K562 (cell line): ENCODE measurements around the gene PPP3CB. TPM values are rescaled to one million over a fixed set of nuclear protein-coding genes. Genes with fewer than 3 reads are reported as not detected.

Experiments
- BCOR ChIP-seq: fragments of 450-650 bp; IDR thresholded peaks from 2 replicates; pipeline ENCODE4 v1.6.1; 2016
- BRD4 ChIP-seq: fragments of 200-600 bp; sonication (generic); IDR thresholded peaks from 2 replicates; pipeline ENCODE4 v1.6.1; 2017; ENCODE audit warnings: inconsistent platforms
- JUND ChIP-seq, 2 experiments: IDR thresholded peaks; 2 replicates in 1 of 2; 3 replicates in 1 of 2; pipeline ENCODE4 v1.6.1; 2011; ENCODE audit warnings: borderline replicate concordance in 2 of 2, low read depth in 2 of 2, low read length in 2 of 2, improper control_type of control experiment in 1 of 2, missing biosample characterization in 1 of 2, missing genetic modification characterization in 1 of 2, missing genetic modification reagents in 1 of 2
- MBD2 ChIP-seq: sonication (generic); IDR thresholded peaks from 2 replicates; pipeline ENCODE4 v1.6.1; 2016; ENCODE audit warnings: low read depth, borderline replicate concordance
- MEIS2 ChIP-seq: fragments of 450-650 bp; IDR thresholded peaks from 2 replicates; pipeline ENCODE4 v1.6.1; 2014; ENCODE audit warnings: mild to moderate bottlenecking; ENCODE audit not compliant: partially characterized antibody
- ZKSCAN1 ChIP-seq: fragments of 150-350 bp; IDR thresholded peaks from 2 replicates; pipeline ENCODE4 v1.6.1; 2016; ENCODE audit warnings: low read depth, low read length
- ZNF384 ChIP-seq: IDR thresholded peaks from 2 replicates; pipeline ENCODE4 v1.6.1; 2012; ENCODE audit warnings: low read depth, low read length, improper control_type of control experiment
- polyA plus RNA-seq, 8 experiments: library from polyadenylated mRNA; depleted of rRNA in 4 of 8; stranded (reverse) in 5 of 8; unstranded in 3 of 8; fragments of >200 nt; fragmentation: Nextera tagmentation in 2 of 8; fragmentation: Illumina TruSeq in 1 of 8; extraction: Ambion mirVana in 2 of 8; extraction: Trizol in 1 of 8; gene quantifications; 2 replicates each; pipeline versions ENCODE4 v1.2.1 to v1.2.3, GENCODE V29; 2011 to 2014; ENCODE audit warnings: inconsistent platforms in 1 of 8, missing spikeins in 1 of 8
- total RNA-seq, 7 experiments: library from RNA; depleted of rRNA in 6 of 7; stranded (reverse); fragments of >200 nt in 6 of 7; fragmentation: Illumina TruSeq in 2 of 7; extraction: Trizol in 2 of 7; gene quantifications; 2 replicates each; pipeline versions ENCODE4 v1.2.1 to v1.2.3, GENCODE V29; 2011 to 2021; ENCODE audit warnings: low replicate concordance in 1 of 7
- TF ChIP-seq, protein P1 (sequence below), 2 experiments: fragments of 450-650 bp; IDR thresholded peaks; 2 replicates each; pipeline ENCODE4 v1.6.1; 2018; ENCODE audit warnings: mild to moderate bottlenecking in 2 of 2, low read depth in 1 of 2; ENCODE audit not compliant: partially characterized antibody in 2 of 2
- TF ChIP-seq, protein P2 (sequence below): fragments of 250-450 bp; sonication (Bioruptor Pico); IDR thresholded peaks from 2 replicates; pipeline ENCODE4 v1.8.0; 2022; ENCODE audit warnings: inconsistent platforms
- TF ChIP-seq, protein P3 (sequence below): conservative IDR thresholded peaks from 2 replicates; pipeline ENCODE4 v1.6.1; 2011; ENCODE audit warnings: low read depth, mild to moderate bottlenecking, low read length; ENCODE audit not compliant: control insufficient read depth
- TF ChIP-seq, protein P4 (sequence below): fragments of 200-800 bp; sonication (Bioruptor generic); IDR thresholded peaks from 2 replicates; pipeline ENCODE4 v1.6.1; 2017; ENCODE audit warnings: missing genetic modification characterization, missing compliant biosample characterization
- TF ChIP-seq, protein P5 (sequence below): fragments of 450-650 bp; IDR thresholded peaks from 2 replicates; pipeline ENCODE4 v1.6.1; 2016; ENCODE audit warnings: antibody characterized with exemption

The PPP3CB gene
- total and polyA plus RNA-seq, 9 of the 15 experiments (the other 6 are each of a cell fraction or from before 2014, with no cell fraction given) = 9.6 to 27.6 (median 17.8) TPM

DNA sequence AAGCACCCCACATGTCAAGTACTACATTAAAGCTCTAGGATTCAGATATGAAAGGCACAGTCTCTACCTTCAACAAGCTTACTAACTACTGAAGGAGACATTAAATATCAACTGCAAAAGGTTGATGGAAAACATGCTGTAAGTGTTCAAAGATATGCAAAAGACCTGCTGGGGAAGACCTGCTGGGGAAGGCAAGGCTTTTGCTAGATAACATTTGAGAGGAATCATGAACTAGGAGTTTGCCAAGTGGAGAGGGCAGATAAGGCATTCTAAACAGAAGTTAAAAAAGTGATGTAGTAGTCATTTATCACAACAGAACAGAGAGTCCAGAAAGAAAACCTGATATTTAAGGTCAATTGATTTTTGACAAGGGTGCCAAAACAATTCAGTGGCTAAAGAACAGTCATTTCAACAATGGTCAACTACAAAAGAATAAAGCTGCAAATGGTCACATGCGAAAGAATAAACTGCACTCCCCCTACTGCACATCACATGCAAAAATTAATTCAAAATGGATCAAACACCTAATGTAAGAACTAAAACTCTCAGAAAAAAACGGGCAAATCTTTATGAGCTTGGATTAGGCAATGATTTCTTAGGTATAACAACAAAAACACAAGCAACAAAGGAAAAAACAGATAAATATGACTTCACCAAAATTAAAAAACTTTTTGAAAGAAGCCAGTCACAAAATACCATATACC lies 39.5 kb downstream of the PPP3CB start (continued):
- TF ChIP-seq JUND (IDR thresholded peaks at IDR 0.05; ENCODE audit: borderline replicate concordance, low read depth, low read length) (peak; percentile 91), JUND (tag; IDR thresholded peaks at IDR 0.05; ENCODE audit: borderline replicate concordance, low read depth, low read length) (peak; percentile 79; the same call in 2 of the 3 replicates), ZKSCAN1 (0 out of 2 replicates have a peak, but pooled peaks have one; percentile 61), MEIS2 (peak; percentile 96), BRD4 (0 out of 2 replicates have a peak, but pooled peaks have one; percentile 70), MBD2 (peak; percentile 78; the same call in 1 of the 2 replicates), ZNF384 (peak; percentile 90), BCOR (peak; percentile 86)
- TF ChIP-seq, protein P1, sequence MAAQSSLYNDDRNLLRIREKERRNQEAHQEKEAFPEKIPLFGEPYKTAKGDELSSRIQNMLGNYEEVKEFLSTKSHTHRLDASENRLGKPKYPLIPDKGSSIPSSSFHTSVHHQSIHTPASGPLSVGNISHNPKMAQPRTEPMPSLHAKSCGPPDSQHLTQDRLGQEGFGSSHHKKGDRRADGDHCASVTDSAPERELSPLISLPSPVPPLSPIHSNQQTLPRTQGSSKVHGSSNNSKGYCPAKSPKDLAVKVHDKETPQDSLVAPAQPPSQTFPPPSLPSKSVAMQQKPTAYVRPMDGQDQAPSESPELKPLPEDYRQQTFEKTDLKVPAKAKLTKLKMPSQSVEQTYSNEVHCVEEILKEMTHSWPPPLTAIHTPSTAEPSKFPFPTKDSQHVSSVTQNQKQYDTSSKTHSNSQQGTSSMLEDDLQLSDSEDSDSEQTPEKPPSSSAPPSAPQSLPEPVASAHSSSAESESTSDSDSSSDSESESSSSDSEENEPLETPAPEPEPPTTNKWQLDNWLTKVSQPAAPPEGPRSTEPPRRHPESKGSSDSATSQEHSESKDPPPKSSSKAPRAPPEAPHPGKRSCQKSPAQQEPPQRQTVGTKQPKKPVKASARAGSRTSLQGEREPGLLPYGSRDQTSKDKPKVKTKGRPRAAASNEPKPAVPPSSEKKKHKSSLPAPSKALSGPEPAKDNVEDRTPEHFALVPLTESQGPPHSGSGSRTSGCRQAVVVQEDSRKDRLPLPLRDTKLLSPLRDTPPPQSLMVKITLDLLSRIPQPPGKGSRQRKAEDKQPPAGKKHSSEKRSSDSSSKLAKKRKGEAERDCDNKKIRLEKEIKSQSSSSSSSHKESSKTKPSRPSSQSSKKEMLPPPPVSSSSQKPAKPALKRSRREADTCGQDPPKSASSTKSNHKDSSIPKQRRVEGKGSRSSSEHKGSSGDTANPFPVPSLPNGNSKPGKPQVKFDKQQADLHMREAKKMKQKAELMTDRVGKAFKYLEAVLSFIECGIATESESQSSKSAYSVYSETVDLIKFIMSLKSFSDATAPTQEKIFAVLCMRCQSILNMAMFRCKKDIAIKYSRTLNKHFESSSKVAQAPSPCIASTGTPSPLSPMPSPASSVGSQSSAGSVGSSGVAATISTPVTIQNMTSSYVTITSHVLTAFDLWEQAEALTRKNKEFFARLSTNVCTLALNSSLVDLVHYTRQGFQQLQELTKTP (IDR thresholded peaks at IDR 0.05; ENCODE audit: low read depth in 1 of 2, partially characterized antibody in 2 of 2) = peak in 1 of 2 experiments; percentile 97
- TF ChIP-seq, protein P2, sequence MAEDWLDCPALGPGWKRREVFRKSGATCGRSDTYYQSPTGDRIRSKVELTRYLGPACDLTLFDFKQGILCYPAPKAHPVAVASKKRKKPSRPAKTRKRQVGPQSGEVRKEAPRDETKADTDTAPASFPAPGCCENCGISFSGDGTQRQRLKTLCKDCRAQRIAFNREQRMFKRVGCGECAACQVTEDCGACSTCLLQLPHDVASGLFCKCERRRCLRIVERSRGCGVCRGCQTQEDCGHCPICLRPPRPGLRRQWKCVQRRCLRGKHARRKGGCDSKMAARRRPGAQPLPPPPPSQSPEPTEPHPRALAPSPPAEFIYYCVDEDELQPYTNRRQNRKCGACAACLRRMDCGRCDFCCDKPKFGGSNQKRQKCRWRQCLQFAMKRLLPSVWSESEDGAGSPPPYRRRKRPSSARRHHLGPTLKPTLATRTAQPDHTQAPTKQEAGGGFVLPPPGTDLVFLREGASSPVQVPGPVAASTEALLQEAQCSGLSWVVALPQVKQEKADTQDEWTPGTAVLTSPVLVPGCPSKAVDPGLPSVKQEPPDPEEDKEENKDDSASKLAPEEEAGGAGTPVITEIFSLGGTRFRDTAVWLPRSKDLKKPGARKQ (CRISPR knock-in tag) = 0 out of 2 replicates have a peak, but pooled peaks have one; percentile 22
- TF ChIP-seq, protein P3, sequence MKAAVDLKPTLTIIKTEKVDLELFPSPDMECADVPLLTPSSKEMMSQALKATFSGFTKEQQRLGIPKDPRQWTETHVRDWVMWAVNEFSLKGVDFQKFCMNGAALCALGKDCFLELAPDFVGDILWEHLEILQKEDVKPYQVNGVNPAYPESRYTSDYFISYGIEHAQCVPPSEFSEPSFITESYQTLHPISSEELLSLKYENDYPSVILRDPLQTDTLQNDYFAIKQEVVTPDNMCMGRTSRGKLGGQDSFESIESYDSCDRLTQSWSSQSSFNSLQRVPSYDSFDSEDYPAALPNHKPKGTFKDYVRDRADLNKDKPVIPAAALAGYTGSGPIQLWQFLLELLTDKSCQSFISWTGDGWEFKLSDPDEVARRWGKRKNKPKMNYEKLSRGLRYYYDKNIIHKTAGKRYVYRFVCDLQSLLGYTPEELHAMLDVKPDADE = no peak
- TF ChIP-seq, protein P4, sequence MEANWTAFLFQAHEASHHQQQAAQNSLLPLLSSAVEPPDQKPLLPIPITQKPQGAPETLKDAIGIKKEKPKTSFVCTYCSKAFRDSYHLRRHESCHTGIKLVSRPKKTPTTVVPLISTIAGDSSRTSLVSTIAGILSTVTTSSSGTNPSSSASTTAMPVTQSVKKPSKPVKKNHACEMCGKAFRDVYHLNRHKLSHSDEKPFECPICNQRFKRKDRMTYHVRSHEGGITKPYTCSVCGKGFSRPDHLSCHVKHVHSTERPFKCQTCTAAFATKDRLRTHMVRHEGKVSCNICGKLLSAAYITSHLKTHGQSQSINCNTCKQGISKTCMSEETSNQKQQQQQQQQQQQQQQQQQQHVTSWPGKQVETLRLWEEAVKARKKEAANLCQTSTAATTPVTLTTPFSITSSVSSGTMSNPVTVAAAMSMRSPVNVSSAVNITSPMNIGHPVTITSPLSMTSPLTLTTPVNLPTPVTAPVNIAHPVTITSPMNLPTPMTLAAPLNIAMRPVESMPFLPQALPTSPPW = peak; percentile 77
- TF ChIP-seq, protein P5, sequence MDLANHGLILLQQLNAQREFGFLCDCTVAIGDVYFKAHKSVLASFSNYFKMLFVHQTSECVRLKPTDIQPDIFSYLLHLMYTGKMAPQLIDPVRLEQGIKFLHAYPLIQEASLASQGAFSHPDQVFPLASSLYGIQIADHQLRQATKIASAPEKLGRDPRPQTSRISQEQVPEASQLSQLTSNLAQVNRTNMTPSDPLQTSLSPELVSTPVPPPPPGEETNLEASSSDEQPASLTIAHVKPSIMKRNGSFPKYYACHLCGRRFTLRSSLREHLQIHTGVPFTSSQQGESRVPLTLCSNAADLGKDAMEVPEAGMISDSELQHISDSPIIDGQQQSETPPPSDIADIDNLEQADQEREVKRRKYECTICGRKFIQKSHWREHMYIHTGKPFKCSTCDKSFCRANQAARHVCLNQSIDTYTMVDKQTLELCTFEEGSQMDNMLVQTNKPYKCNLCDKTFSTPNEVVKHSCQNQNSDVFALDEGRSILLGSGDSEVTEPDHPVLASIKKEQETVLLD = peak; percentile 83
